WERI-Rb-1 (cell line): ENCODE measurements around the gene IRF9.

ENCODE experiments used
- DNase-seq: peaks from one replicate; pipeline ENCODE4 v3.0.0-alpha.2; 2020
- H3K27ac ChIP-seq: fragments of 250-450 bp; sonication (Bioruptor Pico); 2 replicates; pipeline ENCODE4 v1.5.1; 2020; ENCODE audit warnings: mild to moderate bottlenecking, moderate library complexity
- H3K27me3 ChIP-seq: fragments of 250-450 bp; sonication (Bioruptor Pico); 2 replicates; pipeline ENCODE4 v1.5.1; 2021; ENCODE audit warnings: mild to moderate bottlenecking, low read depth, moderate library complexity; ENCODE audit not compliant: insufficient read depth, severe bottlenecking
- H3K36me3 ChIP-seq: fragments of 250-450 bp; sonication (Bioruptor Pico); 2 replicates; pipeline ENCODE4 v1.5.1; 2020; ENCODE audit warnings: mild to moderate bottlenecking, moderate library complexity
- H3K4me3 ChIP-seq: 2 replicates; pipeline ENCODE4 v1.5.1; 2011; ENCODE audit warnings: low read depth, mild to moderate bottlenecking, control low read depth, low read length
- H3K9me3 ChIP-seq: fragments of 250-450 bp; sonication (Bioruptor Pico); 2 replicates; pipeline ENCODE4 v1.5.1; 2021; ENCODE audit warnings: mild to moderate bottlenecking, moderate library complexity; ENCODE audit not compliant: severe bottlenecking
- CTCF ChIP-seq: IDR thresholded peaks from 2 replicates; pipeline ENCODE4 v1.5.1; 2011; ENCODE audit warnings: low read depth, mild to moderate bottlenecking, control low read depth, inconsistent platforms, low read length

The IRF9 gene

GRCh38 chr14:24129410-24129998 lies 31.6 kb upstream of the IRF9 start:
- no peak for TF ChIP-seq CTCF

GRCh38 chr14:24130380-24130716 lies 30.7 kb upstream of the IRF9 start, which contains the start of gene FITM1:
Gene FITM1 (plus strand): TSS chr14:24130659. CDS start chr14:24131564, 905 bp downstream.
- Histone ChIP-seq H3K27me3 (no peaks in the 10 kb centered on the region), H3K36me3 (no peaks in the 10 kb centered on the region), H3K9me3 (no peaks in the 10 kb centered on the region), H3K4me3 (no peak within 1 kb of the TSS), H3K27ac (no peak within 1 kb of the TSS)
- TF ChIP-seq CTCF: no peak
- DNase-seq: no peak

More at GRCh38 chr14:24129410-24129998, 31.6 kb upstream of the IRF9 start:
- no peak overlapping the region for H3K4me3 ChIP-seq
- no peaks in the 10 kb centered on the region for H3K9me3 ChIP-seq
- H3K36me3 ChIP-seq: no peaks in the 10 kb centered on the region
- H3K27ac ChIP-seq: no peak overlapping the region
- no peak for DNase-seq
- no peaks in the 10 kb centered on the region for H3K27me3 ChIP-seq

- TF ChIP-seq CTCF: no peak
- Histone ChIP-seq H3K36me3 (no peaks in the 10 kb centered on the region), H3K9me3 (no peaks in the 10 kb centered on the region), H3K4me3 (no peak overlapping the region), H3K27ac (no peak overlapping the region), H3K27me3 (no peaks in the 10 kb centered on the region)
- DNase-seq: no peak
Measured at GRCh38 chr14:24130717-24131548, 30.1 kb upstream of the IRF9 start.

- no peaks in the 10 kb centered on the region for H3K9me3 ChIP-seq
- H3K27me3 ChIP-seq: no peaks in the 10 kb centered on the region
- no peaks in the 10 kb centered on the region for H3K36me3 ChIP-seq
- TF ChIP-seq CTCF: no peak
- DNase-seq: no peak
- no peak overlapping the region for H3K4me3 ChIP-seq
- H3K27ac ChIP-seq: no peak overlapping the region
Measured at GRCh38 chr14:24131549-24131966, 29.5 kb upstream of the IRF9 start.

- no peak for TF ChIP-seq CTCF
- DNase-seq: no peak
- H3K36me3 ChIP-seq: no peaks in the 10 kb centered on the region
- no peak overlapping the region for H3K4me3 ChIP-seq
- no peaks in the 10 kb centered on the region for H3K9me3 ChIP-seq
- no peak overlapping the region for H3K27ac ChIP-seq
- no peaks in the 10 kb centered on the region for H3K27me3 ChIP-seq
Measured at GRCh38 chr14:24132061-24132685, 28.9 kb upstream of the IRF9 start.
